ENCODE data around the gene LPGAT1.

The LPGAT1 gene

DNA sequence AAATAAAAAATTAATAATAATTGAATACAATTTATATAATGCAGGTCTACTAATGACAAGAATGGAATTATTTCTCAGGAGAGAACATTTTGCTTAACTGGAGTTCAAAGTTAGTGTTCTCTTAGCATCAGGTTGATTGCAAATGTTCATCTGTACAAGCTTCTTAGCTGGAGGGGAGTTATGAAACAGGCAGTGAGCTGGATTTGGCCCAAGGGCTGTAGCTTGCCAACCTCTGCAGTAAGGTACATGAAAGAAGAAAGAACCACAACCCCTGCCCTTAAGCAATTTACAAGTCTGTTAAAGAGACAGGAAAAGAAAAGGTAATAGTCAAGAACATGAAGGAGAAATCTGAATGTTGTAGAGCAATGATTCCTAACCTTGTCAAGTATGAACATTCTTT, 17.0 kb downstream of the LPGAT1 start:
- TF ChIP-seq POLR2AphosphoS5 (IDR thresholded peaks at IDR 0.05; ENCODE audit: low read depth, low read length) (no peak), TAF1 (IDR thresholded peaks at IDR 0.05; ENCODE audit: borderline replicate concordance, insufficient read depth, low read length) (no peak), SIN3A (IDR thresholded peaks at IDR 0.05; ENCODE audit: borderline replicate concordance, insufficient read depth, low read length) (no peak), FOXP2 (optimal IDR thresholded peaks at IDR 0.05; ENCODE audit: borderline replicate concordance, extremely low read depth, extremely low read length, insufficient read depth) (no peak)
- TF ChIP-seq, protein P1, sequence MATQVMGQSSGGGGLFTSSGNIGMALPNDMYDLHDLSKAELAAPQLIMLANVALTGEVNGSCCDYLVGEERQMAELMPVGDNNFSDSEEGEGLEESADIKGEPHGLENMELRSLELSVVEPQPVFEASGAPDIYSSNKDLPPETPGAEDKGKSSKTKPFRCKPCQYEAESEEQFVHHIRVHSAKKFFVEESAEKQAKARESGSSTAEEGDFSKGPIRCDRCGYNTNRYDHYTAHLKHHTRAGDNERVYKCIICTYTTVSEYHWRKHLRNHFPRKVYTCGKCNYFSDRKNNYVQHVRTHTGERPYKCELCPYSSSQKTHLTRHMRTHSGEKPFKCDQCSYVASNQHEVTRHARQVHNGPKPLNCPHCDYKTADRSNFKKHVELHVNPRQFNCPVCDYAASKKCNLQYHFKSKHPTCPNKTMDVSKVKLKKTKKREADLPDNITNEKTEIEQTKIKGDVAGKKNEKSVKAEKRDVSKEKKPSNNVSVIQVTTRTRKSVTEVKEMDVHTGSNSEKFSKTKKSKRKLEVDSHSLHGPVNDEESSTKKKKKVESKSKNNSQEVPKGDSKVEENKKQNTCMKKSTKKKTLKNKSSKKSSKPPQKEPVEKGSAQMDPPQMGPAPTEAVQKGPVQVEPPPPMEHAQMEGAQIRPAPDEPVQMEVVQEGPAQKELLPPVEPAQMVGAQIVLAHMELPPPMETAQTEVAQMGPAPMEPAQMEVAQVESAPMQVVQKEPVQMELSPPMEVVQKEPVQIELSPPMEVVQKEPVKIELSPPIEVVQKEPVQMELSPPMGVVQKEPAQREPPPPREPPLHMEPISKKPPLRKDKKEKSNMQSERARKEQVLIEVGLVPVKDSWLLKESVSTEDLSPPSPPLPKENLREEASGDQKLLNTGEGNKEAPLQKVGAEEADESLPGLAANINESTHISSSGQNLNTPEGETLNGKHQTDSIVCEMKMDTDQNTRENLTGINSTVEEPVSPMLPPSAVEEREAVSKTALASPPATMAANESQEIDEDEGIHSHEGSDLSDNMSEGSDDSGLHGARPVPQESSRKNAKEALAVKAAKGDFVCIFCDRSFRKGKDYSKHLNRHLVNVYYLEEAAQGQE (IDR thresholded peaks at IDR 0.05; ENCODE audit: insufficient read depth in 1 of 2, low read depth in 2 of 2, low read length in 2 of 2) = no peak

DNA sequence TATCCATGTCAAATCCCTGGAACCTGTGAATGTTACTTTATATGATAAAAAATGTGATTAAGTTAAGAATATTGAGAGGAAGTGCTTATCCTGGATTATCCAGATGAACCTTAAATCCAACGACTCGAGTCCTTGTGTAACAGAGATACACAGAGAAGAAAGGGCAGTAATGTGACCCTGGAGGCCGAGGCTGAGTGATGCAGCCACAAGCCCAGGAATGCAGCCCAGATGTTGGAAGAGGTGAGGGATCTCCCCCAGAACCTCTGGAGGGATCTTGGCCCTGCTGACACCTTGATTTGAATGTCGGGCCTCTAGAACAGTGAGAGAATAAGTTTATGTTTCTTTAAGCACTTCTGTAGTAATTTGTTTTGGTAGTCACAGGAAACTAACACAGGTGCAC, 18.0 kb downstream of the LPGAT1 start:
- TF ChIP-seq FOXP2 (optimal IDR thresholded peaks at IDR 0.05; ENCODE audit: borderline replicate concordance, extremely low read depth, extremely low read length, insufficient read depth) (no peak), POLR2AphosphoS5 (IDR thresholded peaks at IDR 0.05; ENCODE audit: low read depth, low read length) (no peak), SIN3A (IDR thresholded peaks at IDR 0.05; ENCODE audit: borderline replicate concordance, insufficient read depth, low read length) (no peak), TAF1 (IDR thresholded peaks at IDR 0.05; ENCODE audit: borderline replicate concordance, insufficient read depth, low read length) (no peak)
- TF ChIP-seq, protein P1 (IDR thresholded peaks at IDR 0.05; ENCODE audit: insufficient read depth in 1 of 2, low read depth in 2 of 2, low read length in 2 of 2) = no peak

DNA sequence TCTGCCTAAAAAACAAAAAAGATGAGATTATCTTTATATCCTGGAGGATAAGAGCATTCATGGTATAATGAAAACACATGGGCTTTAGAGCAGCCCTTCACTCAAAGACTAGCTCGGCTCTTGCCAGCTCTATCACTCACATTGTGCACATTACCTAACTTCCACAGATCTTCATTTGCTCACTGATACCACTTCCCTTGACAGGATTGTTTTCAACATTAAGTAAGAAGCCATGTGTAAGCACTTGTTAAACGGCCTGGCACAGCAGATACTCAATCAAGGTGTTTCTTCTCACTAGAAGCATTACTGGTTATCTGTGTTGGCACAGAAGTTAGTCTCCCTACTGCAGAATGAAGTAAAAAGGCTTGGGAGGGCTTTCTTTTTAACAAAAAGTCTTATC, 18.7 kb downstream of the LPGAT1 start:
- TF ChIP-seq POLR2AphosphoS5 (IDR thresholded peaks at IDR 0.05; ENCODE audit: low read depth, low read length) (no peak), SIN3A (IDR thresholded peaks at IDR 0.05; ENCODE audit: borderline replicate concordance, insufficient read depth, low read length) (no peak), TAF1 (IDR thresholded peaks at IDR 0.05; ENCODE audit: borderline replicate concordance, insufficient read depth, low read length) (no peak), FOXP2 (optimal IDR thresholded peaks at IDR 0.05; ENCODE audit: borderline replicate concordance, extremely low read depth, extremely low read length, insufficient read depth) (no peak)
- TF ChIP-seq, protein P1 (IDR thresholded peaks at IDR 0.05; ENCODE audit: insufficient read depth in 1 of 2, low read depth in 2 of 2, low read length in 2 of 2) = no peak

DNA sequence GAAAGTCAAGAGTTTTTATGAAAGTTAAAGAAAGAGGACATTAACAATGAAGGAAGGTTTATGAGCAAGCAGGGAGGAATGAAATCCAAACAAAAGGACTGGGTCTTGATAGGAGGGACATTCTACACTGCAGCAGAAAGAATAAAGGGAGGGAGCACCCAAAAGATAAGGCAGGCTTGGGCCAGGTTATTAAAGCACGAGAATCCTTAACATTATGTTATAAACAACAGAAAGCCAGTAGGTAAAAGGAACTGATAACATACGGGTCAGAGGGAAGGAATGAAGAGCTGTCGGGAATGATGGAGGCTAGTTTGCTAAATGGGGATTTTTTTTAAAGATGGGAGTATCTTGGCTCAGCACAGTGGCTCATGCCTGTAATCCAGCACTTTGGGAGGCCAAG, 19.4 kb downstream of the LPGAT1 start:
- TF ChIP-seq POLR2AphosphoS5 (IDR thresholded peaks at IDR 0.05; ENCODE audit: low read depth, low read length) (no peak), SIN3A (IDR thresholded peaks at IDR 0.05; ENCODE audit: borderline replicate concordance, insufficient read depth, low read length) (no peak)

DNA sequence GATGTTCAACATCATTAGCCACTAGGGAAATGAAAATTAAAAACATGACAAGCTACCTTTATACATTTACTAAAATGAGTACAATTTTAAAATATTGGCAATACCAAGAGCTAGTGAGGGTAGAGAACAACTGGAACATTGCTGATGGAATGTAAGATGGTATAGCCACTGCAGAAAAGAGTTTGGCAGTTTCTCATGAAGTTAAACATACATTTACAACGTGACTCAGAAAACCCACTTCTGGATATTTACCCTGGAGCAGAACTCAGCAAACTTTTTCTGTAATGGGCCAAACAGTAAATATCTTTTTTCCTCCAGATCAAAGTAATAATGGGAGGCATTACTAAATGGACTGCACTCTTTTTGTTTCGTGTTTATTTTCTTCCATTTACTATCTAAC, 22.1 kb downstream of the LPGAT1 start:
- TF ChIP-seq, protein P1 (IDR thresholded peaks at IDR 0.05; ENCODE audit: insufficient read depth in 1 of 2, low read depth in 2 of 2, low read length in 2 of 2) = no peak
- TF ChIP-seq SIN3A (IDR thresholded peaks at IDR 0.05; ENCODE audit: borderline replicate concordance, insufficient read depth, low read length) = no peak
- TF ChIP-seq FOXP2 (optimal IDR thresholded peaks at IDR 0.05; ENCODE audit: borderline replicate concordance, extremely low read depth, extremely low read length, insufficient read depth) = no peak
- TF ChIP-seq TAF1 (IDR thresholded peaks at IDR 0.05; ENCODE audit: borderline replicate concordance, insufficient read depth, low read length) = no peak
- no peak for TF ChIP-seq POLR2AphosphoS5 (IDR thresholded peaks at IDR 0.05; ENCODE audit: low read depth, low read length)
